OCI-LY7 (cell line): Measurements from ENCODE around the gene RIPK4. TPM values are rescaled to one million over a fixed set of nuclear protein-coding genes. Genes with fewer than 3 reads are reported as not detected.

Source experiments
- BruUV-seq: library from RNA; stranded (reverse); fragments of 400-500 nt; replicated peaks from 2 replicates; lab custom pipeline; 2021; lab: Mats Ljungman, UMichigan
- CTCF ChIA-PET: fragments of 300-600 bp; sonication (Branson Sonifier 250); formaldehyde crosslinking; loops from one replicate; lab custom pipeline; 2022; ENCODE audit warnings: antibody characterized with exemption; ENCODE audit not compliant: unreplicated experiment; lab: Charles Lee
- POLR2A ChIA-PET: fragments of 300-600 bp; sonication (Branson Sonifier 250); formaldehyde crosslinking; loops from one replicate; lab custom pipeline; 2022; ENCODE audit warnings: antibody characterized with exemption; lab: Charles Lee
- DNase-seq: peaks from one replicate; pipeline ENCODE4 v3.0.0-alpha.2; 2015; ENCODE audit warnings: low spot score
- H2AFZ ChIP-seq: fragments of 200-600 bp; sonication (generic), shearing (Covaris generic); 2 replicates; pipeline ENCODE4 v1.6.1; 2014; ENCODE audit warnings: mild to moderate bottlenecking, antibody characterized with exemption, low read length, moderate library complexity
- H3K27ac ChIP-seq: fragments of 200-600 bp; sonication (generic); 2 replicates; pipeline ENCODE4 v1.5.1; 2014; ENCODE audit warnings: mixed run types, low read depth, mild to moderate bottlenecking, moderate library complexity, low read length, inconsistent platforms; ENCODE audit not compliant: poor library complexity, severe bottlenecking
- H3K36me3 ChIP-seq: fragments of 200-600 bp; sonication (generic); 2 replicates; pipeline ENCODE4 v1.6.1; 2014; ENCODE audit warnings: mild to moderate bottlenecking, antibody characterized with exemption, low read length, moderate library complexity, mixed read lengths; ENCODE audit not compliant: insufficient read depth
- H3K4me1 ChIP-seq: fragments of 200-600 bp; sonication (generic); 2 replicates; pipeline ENCODE4 v1.5.1; 2014; ENCODE audit warnings: mild to moderate bottlenecking, low read length; ENCODE audit not compliant: insufficient read depth, poor library complexity, severe bottlenecking
- H3K4me2 ChIP-seq: fragments of 200-600 bp; sonication (generic); 2 replicates; pipeline ENCODE4 v1.6.1; 2014; ENCODE audit warnings: mild to moderate bottlenecking, low read length
- H3K4me3 ChIP-seq: fragments of 200-600 bp; sonication (generic); 2 replicates; pipeline ENCODE4 v1.5.1; 2014; ENCODE audit warnings: mild to moderate bottlenecking, low read depth, low read length; ENCODE audit not compliant: poor library complexity, severe bottlenecking
- H3K79me2 ChIP-seq: fragments of 200-600 bp; sonication (generic); 2 replicates; pipeline ENCODE4 v1.6.1; 2016; ENCODE audit warnings: low read depth, mild to moderate bottlenecking, low read length, moderate library complexity, mixed read lengths; ENCODE audit not compliant: insufficient read depth
- H3K9me2 ChIP-seq: fragments of 200-600 bp; sonication (generic); 2 replicates; pipeline ENCODE4 v1.6.1; 2016; ENCODE audit warnings: mild to moderate bottlenecking, low read length, mixed read lengths; ENCODE audit not compliant: insufficient read depth
- H3K9me3 ChIP-seq: fragments of 200-600 bp; sonication (generic); 2 replicates; pipeline ENCODE4 v1.6.1; 2014; ENCODE audit warnings: mild to moderate bottlenecking, mixed run types, low read length, mixed read lengths
- H4K20me1 ChIP-seq: fragments of 200-600 bp; sonication (generic); 2 replicates; pipeline ENCODE4 v1.6.1; 2014; ENCODE audit warnings: mild to moderate bottlenecking, antibody characterized with exemption, low read length, moderate library complexity, mixed read lengths; ENCODE audit not compliant: insufficient read depth
- EZH2phosphoT487 ChIP-seq: fragments of 200-600 bp; sonication (generic); IDR thresholded peaks from 2 replicates; pipeline ENCODE4 v1.6.1; 2018; ENCODE audit warnings: low read depth, borderline replicate concordance, mild to moderate bottlenecking, mixed run types, antibody characterized with exemption, low read length, moderate library complexity, mixed read lengths
- intact Hi-C: fragments of 100-400 bp; cut with micrococcal nuclease; formaldehyde crosslinking; loops from one replicate; pipeline ENCODE4 v1.10.0; 2022; ENCODE audit not compliant: unreplicated experiment
- total RNA-seq, 2 experiments: library from RNA; depleted of rRNA in 1 of 2; stranded (reverse); fragments of >200 nt in 1 of 2; shearing (Covaris generic) in 1 of 2; gene quantifications; 2 replicates each; pipeline ENCODE4 v1.2.3, GENCODE V29; 2014 to 2022
- TF ChIP-seq, protein P1 (sequence below): fragments of 200-600 bp; sonication (generic); conservative IDR thresholded peaks from 2 replicates; pipeline ENCODE4 v1.5.1; 2014; ENCODE audit warnings: mild to moderate bottlenecking, antibody characterized with exemption, low read length, moderate library complexity, mixed read lengths

RIPK4 gene
- total RNA-seq, 2 experiments from 2014 or later: 0.08 to 0.19 TPM

DNA sequence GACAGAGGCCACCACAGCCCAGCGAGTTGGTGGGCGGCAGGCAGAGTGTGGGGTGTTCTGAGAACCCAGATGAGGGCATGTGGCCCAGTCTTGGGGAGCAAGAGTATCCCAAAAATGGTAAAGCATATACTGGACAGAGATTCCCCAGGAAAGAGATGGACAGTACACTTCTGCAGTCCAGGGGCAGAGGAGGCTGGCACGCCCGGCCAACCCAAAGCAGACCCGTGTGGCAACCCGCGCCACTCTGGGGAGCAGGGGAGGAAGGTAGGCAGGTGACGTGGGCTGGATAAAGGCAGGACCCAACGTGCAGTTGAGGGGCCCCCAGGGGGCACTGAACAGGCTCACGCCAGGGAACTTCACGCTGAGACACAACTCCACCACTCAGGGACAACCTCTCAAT is 46.4 kb upstream of the RIPK4 start:
- DNase-seq: no peak
- Histone ChIP-seq H3K79me2 (no peaks in the 10 kb centered on the region), H3K4me2 (no peak overlapping the region), H3K9me2 (no peaks in the 10 kb centered on the region), H2AFZ (no peak overlapping the region), H3K9me3 (no peaks in the 10 kb centered on the region), H3K27ac (no peak overlapping the region), H3K4me3 (no peak overlapping the region), H3K4me1 (peaks cover 11% of the 10 kb centered on the region), H3K36me3 (peaks cover 60% of the 10 kb centered on the region), H4K20me1 (no peaks in the 10 kb centered on the region)
- no peak for TF ChIP-seq EZH2phosphoT487
- TF ChIP-seq, protein P1, sequence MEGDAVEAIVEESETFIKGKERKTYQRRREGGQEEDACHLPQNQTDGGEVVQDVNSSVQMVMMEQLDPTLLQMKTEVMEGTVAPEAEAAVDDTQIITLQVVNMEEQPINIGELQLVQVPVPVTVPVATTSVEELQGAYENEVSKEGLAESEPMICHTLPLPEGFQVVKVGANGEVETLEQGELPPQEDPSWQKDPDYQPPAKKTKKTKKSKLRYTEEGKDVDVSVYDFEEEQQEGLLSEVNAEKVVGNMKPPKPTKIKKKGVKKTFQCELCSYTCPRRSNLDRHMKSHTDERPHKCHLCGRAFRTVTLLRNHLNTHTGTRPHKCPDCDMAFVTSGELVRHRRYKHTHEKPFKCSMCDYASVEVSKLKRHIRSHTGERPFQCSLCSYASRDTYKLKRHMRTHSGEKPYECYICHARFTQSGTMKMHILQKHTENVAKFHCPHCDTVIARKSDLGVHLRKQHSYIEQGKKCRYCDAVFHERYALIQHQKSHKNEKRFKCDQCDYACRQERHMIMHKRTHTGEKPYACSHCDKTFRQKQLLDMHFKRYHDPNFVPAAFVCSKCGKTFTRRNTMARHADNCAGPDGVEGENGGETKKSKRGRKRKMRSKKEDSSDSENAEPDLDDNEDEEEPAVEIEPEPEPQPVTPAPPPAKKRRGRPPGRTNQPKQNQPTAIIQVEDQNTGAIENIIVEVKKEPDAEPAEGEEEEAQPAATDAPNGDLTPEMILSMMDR: no peak
- BruUV-seq: no TSS peak
- intact Hi-C loops: no loop called here
- POLR2A ChIA-PET: no interaction called here
- CTCF ChIA-PET: no interaction called here

DNA sequence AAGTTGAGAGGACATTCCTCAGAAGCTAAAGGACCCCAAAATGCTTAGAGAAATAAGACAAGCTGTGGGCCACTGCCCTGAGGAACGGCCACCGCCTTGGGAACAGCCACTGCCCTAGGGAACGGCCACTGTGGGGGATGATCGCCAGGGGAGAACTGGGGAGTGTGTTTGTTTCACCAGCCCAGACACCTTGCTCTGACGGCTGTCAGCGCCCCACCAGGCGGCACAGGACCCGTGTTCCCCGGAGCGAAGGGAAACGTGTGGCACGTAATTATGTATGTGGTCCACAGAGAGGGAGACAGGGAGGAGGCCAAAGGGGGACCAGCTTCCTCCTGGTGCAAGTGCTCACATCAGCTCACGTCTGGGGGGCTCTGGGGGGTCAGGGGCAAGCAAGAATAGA is 45.8 kb upstream of the RIPK4 start:
- BruUV-seq: no TSS peak
- TF ChIP-seq EZH2phosphoT487: no peak
- TF ChIP-seq, protein P1: no peak
- ChIA-PET POLR2A (no interaction called here), CTCF (no interaction called here)
- H3K4me3 ChIP-seq: no peak overlapping the region
- H3K9me2 ChIP-seq: no peaks in the 10 kb centered on the region
- no peaks in the 10 kb centered on the region for H4K20me1 ChIP-seq
- H3K79me2 ChIP-seq: no peaks in the 10 kb centered on the region
- no peak overlapping the region for H2AFZ ChIP-seq
- DNase-seq: no peak
- peaks cover 65% of the 10 kb centered on the region for H3K36me3 ChIP-seq
- H3K27ac ChIP-seq: no peak overlapping the region
- H3K4me1 ChIP-seq: peaks cover 11% of the 10 kb centered on the region
- H3K9me3 ChIP-seq: no peaks in the 10 kb centered on the region
- intact Hi-C loops: no loop called here
- H3K4me2 ChIP-seq: no peak overlapping the region

DNA sequence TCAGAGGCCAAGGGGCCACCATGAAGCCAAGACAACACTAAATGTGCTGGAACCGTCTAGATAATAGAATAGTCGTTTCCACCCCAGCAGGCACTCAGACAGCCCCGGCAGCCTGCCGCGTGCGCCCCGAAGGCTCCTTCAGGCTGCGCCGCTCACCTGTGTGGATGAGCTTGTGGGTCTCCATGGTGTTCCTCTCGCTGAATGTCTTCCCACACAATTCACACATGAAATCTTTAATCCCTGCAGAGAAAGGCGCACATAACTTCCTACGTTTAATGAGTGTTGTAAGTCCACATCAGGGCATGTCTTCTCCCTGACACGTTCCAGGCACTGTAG is 43.7 kb upstream of the RIPK4 start:
- Histone ChIP-seq H2AFZ (no peak overlapping the region), H3K36me3 (peaks cover 67% of the 10 kb centered on the region)
- CTCF ChIA-PET: no interaction called here

More for the DNA sequence above, 43.7 kb upstream of the RIPK4 start:
- Histone ChIP-seq H3K4me2 (no peak overlapping the region), H3K4me3 (no peak overlapping the region), H3K9me2 (no peaks in the 10 kb centered on the region), H3K9me3 (0 out of 2 replicates have a peak, but pooled peaks cover 7% of the 10 kb centered on the region), H4K20me1 (no peaks in the 10 kb centered on the region), H3K4me1 (no peaks in the 10 kb centered on the region), H3K27ac (no peak overlapping the region), H3K79me2 (no peaks in the 10 kb centered on the region)
- intact Hi-C loops: no loop called here
- POLR2A ChIA-PET: no interaction called here
- DNase-seq: no peak
- BruUV-seq: no TSS peak
- TF ChIP-seq, protein P1: no peak
- TF ChIP-seq EZH2phosphoT487: no peak
